BLaER1 (cell line): ENCODE results near the gene RNASE11.

Experiments used
- H3K27ac ChIP-seq: shearing (Covaris generic); formaldehyde crosslinking; 2 replicates; pipeline ENCODE4 v1.8.1; 2022
- H3K27me3 ChIP-seq: shearing (Covaris generic); formaldehyde crosslinking; 2 replicates; pipeline ENCODE4 v1.8.1; 2022
- H3K36me3 ChIP-seq: shearing (Covaris generic); formaldehyde crosslinking; 2 replicates; pipeline ENCODE4 v1.8.1; 2022
- H3K4me1 ChIP-seq: shearing (Covaris generic); formaldehyde crosslinking; 2 replicates; pipeline ENCODE4 v1.8.1; 2022
- H3K4me2 ChIP-seq: shearing (Covaris generic); formaldehyde crosslinking; 2 replicates; pipeline ENCODE4 v1.8.1; 2022
- H3K4me3 ChIP-seq: shearing (Covaris generic); formaldehyde crosslinking; 2 replicates; pipeline ENCODE4 v1.8.1; 2022
- H3K9ac ChIP-seq: shearing (Covaris generic); formaldehyde crosslinking; 2 replicates; pipeline ENCODE4 v1.8.1; 2022
- H3K9me3 ChIP-seq: shearing (Covaris generic); formaldehyde crosslinking; 2 replicates; pipeline ENCODE4 v1.8.1; 2022
- H4K20me1 ChIP-seq: shearing (Covaris generic); formaldehyde crosslinking; 2 replicates; pipeline ENCODE4 v1.8.1; 2022
- Cebpa-rat ChIP-seq: shearing (Covaris generic); IDR thresholded peaks from 2 replicates; pipeline ENCODE4 v1.8.1; 2022

The RNASE11 gene

GRCh38 chr14:20614038-20614840, 26.4 kb upstream of the RNASE11 start:
- Histone ChIP-seq H3K27me3 (no peaks in the 10 kb centered on the region), H3K9me3 (no peaks in the 10 kb centered on the region), H3K4me1 (peaks cover 53% of the 10 kb centered on the region), H3K4me2 (peak overlapping the region; percentile 81), H4K20me1 (no peaks in the 10 kb centered on the region), H3K36me3 (no peaks in the 10 kb centered on the region), H3K4me3 (peak overlapping the region; percentile 69), H3K27ac (no peak overlapping the region), H3K9ac (peak overlapping the region; percentile 72)
- TF ChIP-seq Cebpa-rat: no peak

- Histone ChIP-seq H3K4me1 (peaks cover 61% of the 10 kb centered on the region), H4K20me1 (no peaks in the 10 kb centered on the region), H3K36me3 (no peaks in the 10 kb centered on the region), H3K27ac (no peak overlapping the region), H3K4me3 (peak overlapping the region; percentile 69), H3K9ac (peak overlapping the region; percentile 72), H3K27me3 (no peaks in the 10 kb centered on the region), H3K9me3 (no peaks in the 10 kb centered on the region), H3K4me2 (peak overlapping the region; percentile 81)
- no peak for TF ChIP-seq Cebpa-rat
Observed at GRCh38 chr14:20613094-20614037, 25.6 kb upstream of the RNASE11 start.

GRCh38 chr14:20612403-20612802, 24.6 kb upstream of the RNASE11 start:
- Histone ChIP-seq H3K9ac (no peak overlapping the region), H3K4me3 (no peak overlapping the region), H4K20me1 (no peaks in the 10 kb centered on the region), H3K4me2 (peak overlapping the region; percentile 81), H3K4me1 (peaks cover 59% of the 10 kb centered on the region), H3K36me3 (no peaks in the 10 kb centered on the region), H3K9me3 (no peaks in the 10 kb centered on the region), H3K27ac (no peak overlapping the region), H3K27me3 (no peaks in the 10 kb centered on the region)
- TF ChIP-seq Cebpa-rat: no peak

GRCh38 chr14:20611277-20611676, 23.5 kb upstream of the RNASE11 start:
- H3K9ac ChIP-seq: no peak overlapping the region
- H3K9me3 ChIP-seq: no peaks in the 10 kb centered on the region
- no peak for TF ChIP-seq Cebpa-rat
- H3K36me3 ChIP-seq: no peaks in the 10 kb centered on the region
- H3K4me2 ChIP-seq: peak overlapping the region; percentile 81; the same call in 1 of the 2 replicates
- H3K4me1 ChIP-seq: peaks cover 56% of the 10 kb centered on the region
- no peaks in the 10 kb centered on the region for H4K20me1 ChIP-seq
- H3K4me3 ChIP-seq: no peak overlapping the region
- H3K27me3 ChIP-seq: no peaks in the 10 kb centered on the region
- no peak overlapping the region for H3K27ac ChIP-seq

GRCh38 chr14:20610002-20610765, 22.4 kb upstream of the RNASE11 start:
- no peak for TF ChIP-seq Cebpa-rat

GRCh38 chr14:20609215-20610001, 21.6 kb upstream of the RNASE11 start:
- no peaks in the 10 kb centered on the region for H3K27me3 ChIP-seq
- peak overlapping the region; percentile 7; the same call in 1 of the 2 replicates for H3K27ac ChIP-seq
- no peak for TF ChIP-seq Cebpa-rat
- peaks cover 49% of the 10 kb centered on the region for H3K4me1 ChIP-seq
- no peaks in the 10 kb centered on the region for H3K36me3 ChIP-seq
- peak overlapping the region; percentile 74 for H3K4me2 ChIP-seq
- peak overlapping the region; percentile 80 for H3K9ac ChIP-seq
- H3K4me3 ChIP-seq: peak overlapping the region; percentile 83
- no peaks in the 10 kb centered on the region for H3K9me3 ChIP-seq
- H4K20me1 ChIP-seq: no peaks in the 10 kb centered on the region

More at GRCh38 chr14:20610002-20610765, 22.4 kb upstream of the RNASE11 start:
- Histone ChIP-seq H3K9me3 (no peaks in the 10 kb centered on the region), H3K4me2 (peak overlapping the region; percentile 74), H3K9ac (peak overlapping the region; percentile 80), H3K4me1 (peaks cover 56% of the 10 kb centered on the region), H3K27ac (peak overlapping the region; percentile 7; the same call in 1 of the 2 replicates), H4K20me1 (no peaks in the 10 kb centered on the region), H3K27me3 (no peaks in the 10 kb centered on the region), H3K4me3 (peak overlapping the region; percentile 83), H3K36me3 (no peaks in the 10 kb centered on the region)

GRCh38 chr14:20608383-20609110, 20.7 kb upstream of the RNASE11 start:
- Histone ChIP-seq H3K27me3 (no peaks in the 10 kb centered on the region), H4K20me1 (no peaks in the 10 kb centered on the region), H3K9ac (no peak overlapping the region), H3K4me2 (peak overlapping the region; percentile 74), H3K4me1 (peaks cover 44% of the 10 kb centered on the region), H3K4me3 (peak overlapping the region; percentile 83), H3K27ac (no peak overlapping the region), H3K9me3 (no peaks in the 10 kb centered on the region), H3K36me3 (no peaks in the 10 kb centered on the region)
- no peak for TF ChIP-seq Cebpa-rat

GRCh38 chr14:20607617-20608016, 19.8 kb upstream of the RNASE11 start:
- no peak for TF ChIP-seq Cebpa-rat
- no peaks in the 10 kb centered on the region for H4K20me1 ChIP-seq
- no peak overlapping the region for H3K27ac ChIP-seq
- H3K9me3 ChIP-seq: no peaks in the 10 kb centered on the region
- peaks cover 39% of the 10 kb centered on the region for H3K4me1 ChIP-seq
- H3K9ac ChIP-seq: no peak overlapping the region
- H3K36me3 ChIP-seq: no peaks in the 10 kb centered on the region
- peak overlapping the region; percentile 74; the same call in 1 of the 2 replicates for H3K4me2 ChIP-seq
- H3K27me3 ChIP-seq: no peaks in the 10 kb centered on the region
- H3K4me3 ChIP-seq: no peak overlapping the region
